Measurements from ENCODE around the gene KLHL28.

DNA sequence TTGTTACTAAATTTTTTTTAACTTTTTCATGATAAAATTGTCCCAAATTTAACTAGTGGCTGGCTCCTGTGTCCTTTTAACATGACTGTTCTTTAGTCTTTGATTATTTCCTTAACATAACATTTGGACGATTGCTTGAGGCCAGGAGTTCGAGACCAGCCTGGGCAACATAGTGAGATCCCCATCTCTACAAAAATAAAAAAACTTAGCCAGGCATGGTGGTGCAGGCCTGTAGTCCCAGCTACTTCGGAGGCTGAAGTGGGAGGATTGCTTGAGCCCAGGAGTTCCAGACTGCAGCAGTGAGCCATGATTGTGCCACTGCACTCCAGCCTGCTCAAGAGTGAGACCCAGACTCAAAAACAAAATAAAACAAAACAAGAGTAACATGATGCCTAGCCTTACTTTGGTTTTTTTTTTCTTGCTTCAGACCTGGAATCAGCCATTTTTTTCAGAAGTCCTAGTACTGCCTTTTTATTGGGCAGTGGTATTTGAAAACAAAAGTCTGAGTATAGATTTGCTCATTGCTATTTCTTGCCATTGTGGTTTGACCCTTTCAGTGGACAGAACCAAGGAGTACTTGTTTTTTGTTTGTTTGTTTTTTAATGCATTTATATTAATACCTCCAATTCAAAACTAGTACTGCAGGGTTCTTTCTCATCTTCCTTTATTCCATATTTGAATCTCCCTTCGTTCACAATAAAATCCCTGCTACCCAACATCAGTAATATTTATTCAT is 5.0 kb upstream of the KLHL28 start:
- TF ChIP-seq EP300 (IDR thresholded peaks at IDR 0.05): no peak
- no peak for TF ChIP-seq RFX5 (IDR thresholded peaks at IDR 0.05)
- TF ChIP-seq POLR2A (IDR thresholded peaks at IDR 0.05; ENCODE audit: low read length): no peak
- no peak for TF ChIP-seq CTCF (IDR thresholded peaks at IDR 0.05)
- no peak for TF ChIP-seq CBX8 (IDR thresholded peaks at IDR 0.05)
- TF ChIP-seq REST (IDR thresholded peaks at IDR 0.05): no peak
- TF ChIP-seq CBX2 (IDR thresholded peaks at IDR 0.05; ENCODE audit: borderline replicate concordance, low read depth): no peak
- TF ChIP-seq PHF8 (IDR thresholded peaks at IDR 0.05; ENCODE audit: borderline replicate concordance, low read depth): no peak

Measured in A549 (cell line).